Aorta (tissue), 5 donors: Measurements from ENCODE around the gene ZDHHC14. TPM values are rescaled to one million over a fixed set of nuclear protein-coding genes. Genes with fewer than 3 reads are reported as not detected.
"Not testable (repeated sequence)": the region's sequence is repeated elsewhere in the genome, so short reads cannot be mapped to it uniquely, and the experiment has no call there.

ENCODE experiments used
- ATAC-seq: fragments of 200-7000 bp; cut with Tn5 transposase; one replicate; pipeline ENCODE4 v1.9.1; 2022; ENCODE audit warnings: moderate library complexity; ENCODE audit not compliant: low FRiP score
- DNase-seq, 2 donors: peaks; one replicate each; pipeline ENCODE4 v3.0.0-alpha.2; 2020
- H3K27ac ChIP-seq, 2 donors: one replicate each; pipeline ENCODE4 v1.5.1; 2013; ENCODE audit warnings: low read length in 2 of 2, mild to moderate bottlenecking in 2 of 2, moderate library complexity in 2 of 2, control low read depth in 1 of 2, inconsistent platforms in 1 of 2, low read depth in 1 of 2
- H3K27me3 ChIP-seq, 2 donors: one replicate each; pipeline ENCODE4 v1.6.1; 2013; ENCODE audit warnings: control low read depth in 1 of 2, low read length in 1 of 2, mild to moderate bottlenecking in 1 of 2, moderate library complexity in 1 of 2; ENCODE audit not compliant: insufficient read depth in 2 of 2, control insufficient read depth in 1 of 2
- H3K36me3 ChIP-seq, 2 donors: one replicate each; pipeline ENCODE4 v1.6.1; 2013; ENCODE audit warnings: control low read depth in 1 of 2, low read length in 1 of 2, mild to moderate bottlenecking in 1 of 2; ENCODE audit not compliant: insufficient read depth in 2 of 2, control insufficient read depth in 1 of 2
- H3K4me1 ChIP-seq, 2 donors: one replicate each; pipeline ENCODE4 v1.6.1; 2013; ENCODE audit warnings: low read length in 2 of 2, control low read depth in 1 of 2, mild to moderate bottlenecking in 1 of 2, moderate library complexity in 1 of 2; ENCODE audit not compliant: insufficient read depth in 2 of 2, control insufficient read depth in 1 of 2
- H3K4me3 ChIP-seq, 2 donors: one replicate each; pipeline ENCODE4 v1.5.1; 2013; ENCODE audit warnings: low read length in 2 of 2, control low read depth in 1 of 2, mild to moderate bottlenecking in 1 of 2
- H3K9me3 ChIP-seq: one replicate; pipeline ENCODE4 v1.6.1; 2013; ENCODE audit warnings: mild to moderate bottlenecking, low read length; ENCODE audit not compliant: control insufficient read depth
- WGBS, 2 donors: extraction: QIAGEN DNeasy Blood & Tissue Kit; methylation state at CpG; one replicate each; pipeline ENCODE4 v1.1.7; 2013; 5-methylcytosine and 5-hydroxymethylcytosine counted together
- intact Hi-C, 2 donors: fragments of 100-400 bp; cut with DNase I; formaldehyde crosslinking; loops; one replicate each; pipeline versions ENCODE4 v1.14.2 to v1.15.0; 2022
- polyA plus RNA-seq, 2 donors: library from polyadenylated mRNA; stranded (reverse); fragments of 200-250 nt; gene quantifications; one replicate each; pipeline ENCODE4 v1.2.3, GENCODE V29; 2013
- total RNA-seq, 2 donors: library from RNA; stranded (reverse); fragmentation: NEBNext Ultra II Directional; extraction: Animal tissue kit (Norgen Biotek cat#: 25700); gene quantifications; one replicate each; pipeline ENCODE4 v1.2.1, GENCODE V29; 2021
- donor health status: healthy with polysubstance abuse.
- donor health status: Bipolar disorder and iron deficiency.
- donor health status: DM: no; HTN: no; CAD: no.
- donor health status: DM: no; HTN: no; CAD: no.
- donor health status: DM: yes; HTN: yes; CAD: no.

ZDHHC14 gene
- total and polyA plus RNA-seq, 4 donors, result 2.8 to 17.8 (median 14.4) TPM

DNA sequence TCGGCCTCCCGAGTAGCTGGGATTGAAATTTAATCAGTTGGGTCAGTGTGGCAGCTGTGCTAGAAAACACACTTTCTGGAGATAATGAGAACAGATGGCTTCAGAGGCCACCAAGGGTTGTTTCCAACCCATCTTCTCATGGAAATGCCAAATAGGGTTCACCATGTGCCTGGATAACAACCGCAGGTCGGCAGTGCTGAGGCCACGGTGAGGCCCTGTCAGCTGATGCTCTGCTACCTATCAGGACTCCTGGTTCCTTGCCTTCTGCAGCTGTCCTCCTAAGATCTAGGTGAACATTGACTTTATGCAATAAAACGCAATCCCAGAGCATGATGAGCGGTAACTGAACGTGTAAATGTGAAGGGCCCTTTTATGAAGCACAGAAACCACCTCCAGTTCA lies 302.7 kb downstream of the ZDHHC14 start:
- no peaks in the 10 kb centered on the region for H3K9me3 ChIP-seq
- intact Hi-C loops, result no loop called here
- 95 to 96% methylated on average over 8 of the region's 8 CpGs for WGBS, 2 donors
- H3K4me1 ChIP-seq, result no peaks in the 10 kb centered on the region
- no peak overlapping the region for H3K27ac ChIP-seq
- H3K36me3 ChIP-seq, result no peaks in the 10 kb centered on the region
- no peak overlapping the region for H3K4me3 ChIP-seq
- ATAC-seq, result no peak
- no peak for DNase-seq
- H3K27me3 ChIP-seq, result no peaks in the 10 kb centered on the region

DNA sequence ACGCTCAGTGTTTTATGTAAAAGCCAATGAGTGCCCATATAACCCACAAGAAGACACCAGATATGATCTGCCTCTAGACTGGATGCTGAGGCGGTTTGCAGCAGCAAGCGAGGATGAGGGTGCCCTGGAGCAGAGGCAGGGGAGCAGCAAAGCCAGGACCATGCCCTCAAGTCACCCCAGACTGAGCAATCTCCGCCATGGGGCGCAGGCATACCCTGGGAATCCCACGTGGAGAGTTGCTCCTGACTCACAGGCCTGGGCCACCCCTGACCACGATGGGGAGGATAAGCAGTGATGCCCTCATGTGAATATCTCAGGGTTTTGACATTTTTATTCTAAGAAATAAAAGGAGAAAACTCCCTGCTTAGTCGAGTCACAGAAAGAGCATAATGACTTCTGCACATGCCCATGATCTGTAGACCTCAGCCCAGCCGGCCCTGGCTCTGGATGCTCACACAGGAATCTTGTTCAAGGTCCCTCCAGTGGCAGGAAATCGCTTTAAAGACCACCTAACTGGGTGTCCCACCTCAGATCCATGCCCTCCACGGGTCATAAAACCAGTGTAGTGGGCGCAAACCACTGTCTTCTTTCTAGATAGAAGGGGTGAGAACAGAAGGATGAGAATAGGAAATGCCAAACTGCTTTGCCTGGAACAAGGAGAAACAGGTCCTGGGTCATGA lies 303.8 kb downstream of the ZDHHC14 start:
- no peak for DNase-seq
- 85 to 90% methylated on average over 12 of the region's 12 CpGs for WGBS, 2 donors
- H3K9me3 ChIP-seq, result no peaks in the 10 kb centered on the region
- no peak overlapping the region for H3K4me3 ChIP-seq
- no peaks in the 10 kb centered on the region for H3K36me3 ChIP-seq
- intact Hi-C loops, result no loop called here
- ATAC-seq, result no peak
- H3K4me1 ChIP-seq, result no peaks in the 10 kb centered on the region
- no peak overlapping the region for H3K27ac ChIP-seq
- no peaks in the 10 kb centered on the region for H3K27me3 ChIP-seq

DNA sequence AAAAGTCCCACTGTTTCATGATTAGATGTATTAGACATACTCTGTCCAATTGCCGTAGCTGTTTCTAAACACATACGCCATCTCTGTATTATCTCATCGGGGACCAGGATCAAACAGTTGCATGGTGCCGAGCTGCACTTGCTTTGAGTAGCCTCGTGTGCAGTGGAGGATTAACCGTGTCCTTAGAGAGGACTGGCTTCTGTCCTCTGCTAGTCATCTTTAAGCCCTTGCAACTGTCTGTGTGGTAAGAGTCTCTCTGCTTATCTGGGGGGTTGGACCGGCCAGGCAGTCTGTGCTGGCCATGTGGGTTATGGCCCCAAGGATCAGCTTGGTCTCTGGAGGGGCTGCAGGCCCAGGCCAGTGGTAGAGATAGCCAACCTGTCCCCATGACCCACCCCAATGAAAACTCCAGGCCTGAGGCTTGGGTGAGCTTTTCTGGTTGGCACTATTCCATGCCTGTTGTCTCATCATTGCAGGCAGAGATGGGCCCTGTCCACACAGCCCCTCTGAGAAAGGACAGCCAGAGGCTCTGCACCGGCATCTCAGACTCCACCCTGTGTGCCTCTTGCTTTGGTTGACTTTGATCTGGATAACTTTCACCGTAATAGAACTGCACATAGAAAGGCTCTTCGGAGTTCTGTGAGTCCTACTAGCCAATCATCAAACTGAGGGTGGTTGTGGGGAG lies 304.7 kb downstream of the ZDHHC14 start:
- 94% methylated on average over 10 of the region's 10 CpGs for whole genome bisulfite sequencing, 2 donors
- Histone ChIP-seq H3K27me3 (no peaks in the 10 kb centered on the region), H3K27ac (no peak overlapping the region), H3K9me3 (no peaks in the 10 kb centered on the region), H3K4me3 (no peak overlapping the region), H3K4me1 (no peaks in the 10 kb centered on the region), H3K36me3 (no peaks in the 10 kb centered on the region)
- intact Hi-C loops, result no loop called here
- no peak for DNase-seq
- ATAC-seq, result no peak

DNA sequence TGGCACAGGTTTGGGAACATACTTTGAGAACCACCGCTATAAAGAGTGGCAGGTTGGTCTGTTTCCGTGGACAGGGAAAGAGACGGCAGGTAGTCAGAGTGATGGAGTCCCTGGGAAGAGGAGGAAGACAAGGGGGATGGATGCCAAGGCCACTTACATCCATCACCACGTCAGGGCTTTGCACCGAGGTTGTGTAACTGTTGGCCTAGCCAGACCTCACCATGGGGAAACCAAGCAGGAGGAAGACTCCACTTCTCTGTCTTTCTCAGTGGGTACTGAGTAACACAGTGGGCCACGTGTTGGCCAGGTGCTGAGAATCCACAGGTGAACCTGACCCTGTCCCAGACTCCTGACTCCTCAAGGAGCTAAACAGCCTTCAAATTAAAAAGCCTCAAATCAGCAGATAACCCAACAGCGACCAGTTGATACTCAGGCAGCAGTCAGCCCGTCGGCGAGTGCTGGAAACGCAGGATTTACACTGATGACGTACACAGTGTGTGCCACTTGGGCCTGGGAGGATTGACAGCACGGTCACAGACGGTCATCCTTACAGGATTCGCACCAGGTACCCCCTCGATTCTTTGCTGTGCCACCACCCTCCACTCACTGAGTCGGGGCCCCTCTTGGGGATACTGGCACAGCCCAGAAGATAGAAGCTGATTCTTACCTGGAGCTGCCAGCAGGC lies 307.4 kb downstream of the ZDHHC14 start:
- no peak for ATAC-seq
- DNase-seq, result no peak
- WGBS, 2 donors, result 85 to 88% methylated on average over 17 of the region's 17 CpGs

DNA sequence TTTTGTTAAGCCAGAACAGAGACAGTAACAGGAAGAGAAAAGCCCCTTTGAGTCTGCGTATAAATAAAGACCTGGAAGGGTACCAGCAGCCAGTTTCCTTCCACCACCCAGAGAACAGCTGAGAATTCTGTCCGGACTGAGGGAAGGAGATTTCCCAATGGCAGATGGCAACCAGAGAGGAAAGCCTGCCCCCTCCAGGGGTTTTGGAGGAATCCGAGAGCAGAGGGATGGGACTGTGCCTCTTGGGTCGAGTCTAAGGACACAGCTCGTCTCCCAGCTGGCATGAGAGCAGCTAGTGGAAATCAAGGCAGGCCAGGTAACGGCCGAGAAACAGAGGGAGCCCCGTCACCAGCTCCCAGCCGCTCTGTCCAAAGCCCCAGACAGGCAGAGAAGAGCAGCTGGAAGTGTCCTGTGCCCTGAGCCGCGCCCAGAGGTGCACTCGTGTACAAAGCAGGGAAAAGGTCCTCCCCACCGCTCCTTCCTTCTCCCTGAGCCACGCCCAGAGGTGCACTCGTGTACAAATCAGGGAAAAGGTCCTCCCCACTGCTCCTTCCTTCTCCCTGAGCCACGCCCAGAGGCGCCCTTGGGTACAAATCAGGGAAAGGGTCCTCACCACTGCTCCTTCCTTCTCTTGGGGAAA lies 308.1 kb downstream of the ZDHHC14 start:
- no peak overlapping the region for H3K4me3 ChIP-seq
- H3K27ac ChIP-seq, result no peak overlapping the region
- 72 to 73% methylated on average over 17 of the region's 17 CpGs for WGBS, 2 donors
- no peaks in the 10 kb centered on the region for H3K4me1 ChIP-seq
- H3K36me3 ChIP-seq, result no peaks in the 10 kb centered on the region
- H3K9me3 ChIP-seq, result no peaks in the 10 kb centered on the region
- no peaks in the 10 kb centered on the region for H3K27me3 ChIP-seq
- intact Hi-C loops, result no loop called here
- DNase-seq, result no peak
- peak; percentile 42 for ATAC-seq

More for the DNA sequence above, 307.4 kb downstream of the ZDHHC14 start:
- intact Hi-C loops, result no loop called here
- no peak overlapping the region for H3K27ac ChIP-seq
- H3K4me1 ChIP-seq, result no peaks in the 10 kb centered on the region
- H3K9me3 ChIP-seq, result no peaks in the 10 kb centered on the region
- H3K36me3 ChIP-seq, result no peaks in the 10 kb centered on the region
- no peaks in the 10 kb centered on the region for H3K27me3 ChIP-seq
- no peak overlapping the region for H3K4me3 ChIP-seq

DNA sequence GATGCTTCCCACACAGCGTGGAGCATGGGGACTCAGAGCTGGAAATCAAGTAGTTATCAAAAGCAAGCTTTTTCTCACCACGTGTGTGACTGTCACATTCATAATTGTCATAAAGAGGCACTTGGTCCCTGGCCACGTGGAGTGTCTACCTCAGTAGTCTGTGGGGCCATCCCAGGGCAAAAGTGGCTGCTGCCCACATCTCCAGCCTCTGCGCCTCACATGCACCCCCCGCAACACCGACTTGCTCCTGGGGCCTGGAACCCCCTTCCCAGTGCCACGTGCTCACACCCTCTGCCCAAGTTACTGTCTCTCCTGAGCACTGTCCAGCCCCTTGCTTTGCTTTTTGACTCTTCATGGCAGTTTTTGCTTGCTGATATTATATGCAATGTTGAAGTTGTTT lies 308.9 kb downstream of the ZDHHC14 start:
- no peaks in the 10 kb centered on the region for H3K36me3 ChIP-seq
- no peaks in the 10 kb centered on the region for H3K9me3 ChIP-seq
- intact Hi-C loops, result no loop called here
- no peak overlapping the region for H3K27ac ChIP-seq
- H3K4me3 ChIP-seq, result no peak overlapping the region
- no peaks in the 10 kb centered on the region for H3K4me1 ChIP-seq
- no peaks in the 10 kb centered on the region for H3K27me3 ChIP-seq
- WGBS, 2 donors, result 73 to 80% methylated on average over 7 of the region's 7 CpGs
- ATAC-seq (no peak), DNase-seq (no peak)

DNA sequence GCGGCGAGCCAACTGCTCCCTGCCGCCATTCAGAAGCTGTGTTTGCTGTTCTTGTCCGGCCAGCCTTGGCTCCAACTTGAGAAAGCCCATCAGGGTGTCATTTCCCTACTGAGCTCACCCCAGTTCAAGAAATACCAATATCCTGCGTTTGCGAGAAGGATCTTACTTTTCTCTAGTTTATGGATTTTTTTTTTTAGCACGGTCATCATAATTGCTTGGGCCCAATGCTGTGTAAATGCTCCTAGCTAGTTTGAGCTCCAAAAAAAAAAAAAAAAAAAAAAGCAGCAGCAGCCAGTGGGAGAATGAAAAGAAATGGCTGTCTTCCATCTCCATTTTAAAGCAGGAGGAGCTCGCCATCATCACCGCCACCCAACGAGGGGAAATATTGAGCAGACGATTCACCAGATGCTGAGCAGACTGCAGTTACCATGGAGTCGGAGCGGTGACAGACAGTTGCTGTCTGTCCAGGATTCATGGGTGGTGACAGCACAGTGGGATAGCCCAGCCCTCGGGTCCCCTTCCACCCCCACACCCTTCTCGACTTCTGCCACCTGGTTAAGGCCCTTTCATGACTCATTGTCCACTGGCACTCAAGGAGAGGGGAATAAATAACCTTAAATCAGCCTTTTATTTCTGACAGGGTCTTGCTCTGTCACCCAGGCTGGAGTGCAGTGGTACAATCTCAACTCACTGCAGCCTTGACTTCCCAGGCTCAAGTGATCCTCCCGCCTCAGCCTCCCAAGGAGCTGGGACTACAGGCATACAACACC lies 309.6 kb downstream of the ZDHHC14 start:
- Histone ChIP-seq H3K27me3 (no peaks in the 10 kb centered on the region), H3K27ac (no peak overlapping the region), H3K36me3 (no peaks in the 10 kb centered on the region), H3K9me3 (no peaks in the 10 kb centered on the region), H3K4me3 (no peak overlapping the region), H3K4me1 (no peaks in the 10 kb centered on the region)
- intact Hi-C loops, result no loop called here
- no peak for ATAC-seq
- DNase-seq, result no peak
- 91 to 96% methylated on average over 16 of the region's 16 CpGs for WGBS, 2 donors

DNA sequence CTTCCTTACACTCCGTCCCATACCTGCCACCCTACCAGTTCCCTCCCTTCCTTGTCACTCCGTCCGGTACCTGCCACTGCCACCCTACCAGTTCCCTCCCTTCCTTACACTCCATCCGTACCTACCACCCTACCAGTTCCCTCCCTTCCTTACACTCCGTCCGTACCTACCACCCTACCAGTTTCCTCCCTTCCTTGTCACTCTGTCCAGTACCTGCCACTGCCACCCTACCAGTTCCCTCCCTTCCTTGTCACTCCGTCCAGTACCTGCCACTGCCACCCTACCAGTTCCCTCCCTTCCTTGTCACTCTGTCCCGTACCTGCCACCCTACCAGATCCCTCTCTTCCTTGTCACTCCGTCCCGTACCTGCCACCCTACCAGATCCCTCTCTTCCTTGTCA lies 310.6 kb downstream of the ZDHHC14 start:
- H3K4me3 ChIP-seq, intact Hi-C loops, H3K27ac ChIP-seq, ATAC-seq, H3K27me3 ChIP-seq, H3K36me3 ChIP-seq, DNase-seq, H3K9me3 ChIP-seq, H3K4me1 ChIP-seq: not testable (repeated sequence)
- 94% methylated on average over 10 of the region's 10 CpGs for WGBS, 2 donors
